B cell (primary cell): Measurements from ENCODE around the gene CDKL4. TPM values are rescaled to one million over a fixed set of nuclear protein-coding genes. Genes with fewer than 3 reads are reported as not detected.

Experiments used
- ATAC-seq: fragments of 200-7000 bp; cut with Tn5 transposase; one replicate; pipeline ENCODE4 v1.10.0; 2021; ENCODE audit warnings: low read depth, mild to moderate bottlenecking, moderate number of reproducible peaks, moderate library complexity
- CTCF ChIA-PET: fragments of 350-600 bp; sonication (Branson Sonifier 250); formaldehyde crosslinking; loops from one replicate; lab custom pipeline; 2021; ENCODE audit warnings: antibody characterized with exemption, inconsistent platforms; lab: Charles Lee
- POLR2A ChIA-PET: fragments of 350-600 bp; sonication (Branson Sonifier 250); formaldehyde crosslinking; loops from one replicate; lab custom pipeline; 2021; ENCODE audit warnings: antibody characterized with exemption; lab: Charles Lee
- DNase-seq: peaks from one replicate; pipeline ENCODE4 v3.0.0; 2013
- H2AFZ ChIP-seq: 2 replicates; pipeline ENCODE4 v1.6.1; 2012; ENCODE audit warnings: mild to moderate bottlenecking, low read depth, low read length; ENCODE audit not compliant: insufficient read depth, poor library complexity, severe bottlenecking
- H3K27ac ChIP-seq, 2 donors: 1 replicate in 1 of 2; 2 replicates in 1 of 2; pipeline ENCODE4 v1.5.1; 2012 to 2013; ENCODE audit warnings: low read length in 2 of 2, mild to moderate bottlenecking in 2 of 2, moderate library complexity in 1 of 2
- H3K27me3 ChIP-seq, 4 experiments: fragments of 200-600 bp in 1 of 4; sonication (generic) in 1 of 4; replicated peaks in 1 of 4; 1 replicate in 2 of 4; 2 replicates in 2 of 4; pipeline versions ENCODE4 v1.6.1 to v1.7.0; 2013 to 2016; ENCODE audit warnings: low read length in 3 of 4, mild to moderate bottlenecking in 2 of 4, mixed read lengths in 1 of 4, moderate library complexity in 1 of 4; ENCODE audit not compliant: insufficient read depth in 4 of 4, control insufficient read depth in 3 of 4; ENCODE audit errors: control extremely low read depth in 1 of 4
- H3K36me3 ChIP-seq, 2 experiments: replicated peaks in 1 of 2; 1 replicate in 1 of 2; 2 replicates in 1 of 2; pipeline versions ENCODE4 v1.6.1 to v1.7.1; 2013; ENCODE audit warnings: low read length in 1 of 2; ENCODE audit not compliant: insufficient read depth in 2 of 2, control insufficient read depth in 1 of 2; ENCODE audit errors: control extremely low read depth in 1 of 2, extremely low read depth in 1 of 2
- H3K4me1 ChIP-seq, 2 donors: fragments of 200-600 bp in 1 of 2; sonication (generic) in 1 of 2; 1 replicate in 1 of 2; 2 replicates in 1 of 2; pipeline versions ENCODE4 v1.5.1 to v1.6.1; 2013 to 2017; ENCODE audit warnings: low read length in 2 of 2; ENCODE audit not compliant: control insufficient read depth in 2 of 2, insufficient read depth in 2 of 2
- H3K4me2 ChIP-seq: replicated peaks from 2 replicates; pipeline ENCODE3; 2012; ENCODE audit warnings: mild to moderate bottlenecking, low read depth, low read length; ENCODE audit not compliant: poor library complexity, severe bottlenecking
- H3K4me3 ChIP-seq, 5 experiments: fragments of 200-600 bp in 1 of 5; sonication (generic) in 1 of 5; 1 replicate in 3 of 5; 2 replicates in 2 of 5; pipeline versions ENCODE4 v1.5.1 to v1.7.0; 2011 to 2016; ENCODE audit warnings: low read length in 4 of 5, mild to moderate bottlenecking in 4 of 5, low read depth in 2 of 5, control low read depth in 1 of 5, moderate library complexity in 1 of 5; ENCODE audit not compliant: insufficient read depth in 1 of 5; ENCODE audit errors: control extremely low read depth in 1 of 5, extremely low read depth in 1 of 5
- H3K79me2 ChIP-seq: fragments of 200-600 bp; sonication (generic); one replicate; pipeline ENCODE4 v1.6.0; 2016; ENCODE audit warnings: low read length; ENCODE audit not compliant: control insufficient read depth, insufficient read depth
- H3K9ac ChIP-seq: fragments of 200-600 bp; sonication (generic); 2 replicates; pipeline ENCODE4 v1.6.1; 2017; ENCODE audit warnings: mild to moderate bottlenecking, low read length, moderate library complexity
- H3K9me3 ChIP-seq, 3 donors: one replicate each; pipeline versions ENCODE4 v1.6.1 to v1.7.1; 2013; ENCODE audit warnings: low read length in 2 of 3; ENCODE audit not compliant: control insufficient read depth in 2 of 3, insufficient read depth in 1 of 3; ENCODE audit errors: control extremely low read depth in 1 of 3
- H4K20me1 ChIP-seq: 2 replicates; pipeline ENCODE4 v1.6.0; 2012; ENCODE audit warnings: mild to moderate bottlenecking, low read length; ENCODE audit not compliant: insufficient read depth, control insufficient read depth, poor library complexity, severe bottlenecking
- H3K27ac Mint-ChIP-seq: one replicate; pipeline ENCODE4 v1.8.0; 2021; ENCODE audit warnings: mixed read lengths
- H3K27me3 Mint-ChIP-seq: one replicate; pipeline ENCODE4 v1.8.0; 2021; ENCODE audit warnings: mixed read lengths
- H3K4me1 Mint-ChIP-seq: one replicate; pipeline ENCODE4 v1.8.0; 2021; ENCODE audit warnings: mixed read lengths
- H3K4me3 Mint-ChIP-seq: one replicate; pipeline ENCODE4 v1.8.0; 2021; ENCODE audit warnings: mixed read lengths
- H3K9me3 Mint-ChIP-seq: one replicate; pipeline ENCODE4 v1.8.0; 2022; ENCODE audit warnings: mixed read lengths; ENCODE audit not compliant: insufficient read depth
- CTCF ChIP-seq: fragments of 200-600 bp; IDR thresholded peaks from one replicate; pipeline ENCODE4 v1.8.0; 2022; ENCODE audit warnings: antibody characterized with exemption, mild to moderate bottlenecking
- EZH2 ChIP-seq: IDR thresholded peaks from 2 replicates; pipeline ENCODE4 v1.6.1; 2012; ENCODE audit warnings: borderline replicate concordance, low read depth, mild to moderate bottlenecking, moderate library complexity, low read length; ENCODE audit not compliant: insufficient read depth, poor library complexity, severe bottlenecking
- WGBS: methylation state at CpG from one replicate; pipeline ENCODE4 v1.1.5; 2013; ENCODE audit warnings: missing lambda C conversion rate; ENCODE audit not compliant: insufficient coverage; 5-methylcytosine and 5-hydroxymethylcytosine counted together
- intact Hi-C: fragments of 100-400 bp; cut with micrococcal nuclease; formaldehyde crosslinking; loops from one replicate; pipeline ENCODE4 v1.10.0; 2022
- polyA plus RNA-seq: library from polyadenylated mRNA; depleted of rRNA; stranded (reverse); fragments of >200 nt; gene quantifications from 2 replicates; pipeline ENCODE4 v1.2.3, GENCODE V29; 2012
- total RNA-seq, 2 donors: library from RNA; stranded (reverse); fragments of 120-200 nt in 1 of 2; gene quantifications; 1 replicate in 1 of 2; 2 replicates in 1 of 2; pipeline versions ENCODE4 v1.2.3 to v1.2.4, GENCODE V29; 2013 to 2022

The CDKL4 gene
- total and polyA plus RNA-seq, 2 donors (not counting 1 experiment from before 2014, with no cell fraction given) = not detected

GRCh38 chr2:39210846-39211245 lies 32.9 kb downstream of the CDKL4 start:
- H3K4me3 ChIP-seq = no peak overlapping the region
- no peaks in the 10 kb centered on the region for H3K4me1 Mint-ChIP-seq

GRCh38 chr2:39203382-39203781 lies 40.4 kb downstream of the CDKL4 start:
- intact Hi-C loops = no loop called here
- H4K20me1 ChIP-seq = no peaks in the 10 kb centered on the region
- no peak overlapping the region for H3K27ac ChIP-seq
- H3K27me3 ChIP-seq = no peaks in the 10 kb centered on the region
- ATAC-seq = no peak
- H3K36me3 ChIP-seq = no peaks in the 10 kb centered on the region
- Mint-ChIP-seq H3K27me3 (no peaks in the 10 kb centered on the region), H3K9me3 (peaks cover 8% of the 10 kb centered on the region), H3K4me1 (no peaks in the 10 kb centered on the region), H3K4me3 (no peak overlapping the region), H3K27ac (no peak overlapping the region)
- H3K9me3 ChIP-seq = no peaks in the 10 kb centered on the region
- no peak overlapping the region for H3K4me3 ChIP-seq
- TF ChIP-seq EZH2 = no peak
- TF ChIP-seq CTCF = no peak
- no peak for DNase-seq
- H3K79me2 ChIP-seq = no peaks in the 10 kb centered on the region
- no peak overlapping the region for H3K4me2 ChIP-seq
- WGBS = 97% methylated on average over 4 of the region's 6 CpGs
- no peak overlapping the region for H3K9ac ChIP-seq
- no peak overlapping the region for H2AFZ ChIP-seq
- CTCF ChIA-PET = no interaction called here
- H3K4me1 ChIP-seq = no peaks in the 10 kb centered on the region
- POLR2A ChIA-PET = no interaction called here

More at GRCh38 chr2:39210846-39211245, 32.9 kb downstream of the CDKL4 start:
- H3K9ac ChIP-seq = no peak overlapping the region
- POLR2A ChIA-PET = no interaction called here
- 89% methylated on average over 1 of the region's 1 CpG for WGBS
- no peaks in the 10 kb centered on the region for H3K36me3 ChIP-seq
- H3K27me3 ChIP-seq = no peaks in the 10 kb centered on the region
- TF ChIP-seq EZH2 (no peak), CTCF (no peak)
- H2AFZ ChIP-seq = no peak overlapping the region
- CTCF ChIA-PET = interaction anchor here (0.6 kb wide), 1 partner anchor 17 kb away, joined by 3 read pairs; no protein-coding TSS in a partner anchor
- H3K4me2 ChIP-seq = no peak overlapping the region
- no peaks in the 10 kb centered on the region for H3K27me3 Mint-ChIP-seq
- H4K20me1 ChIP-seq = no peaks in the 10 kb centered on the region
- no peak overlapping the region for H3K4me3 Mint-ChIP-seq
- DNase-seq = no peak
- no peaks in the 10 kb centered on the region for H3K79me2 ChIP-seq
- H3K27ac Mint-ChIP-seq = no peak overlapping the region
- intact Hi-C loops = no loop called here
- no peaks in the 10 kb centered on the region for H3K9me3 ChIP-seq
- H3K27ac ChIP-seq = no peak overlapping the region
- H3K9me3 Mint-ChIP-seq = no peaks in the 10 kb centered on the region
- ATAC-seq = no peak
- no peaks in the 10 kb centered on the region for H3K4me1 ChIP-seq
